ENCODE measurements around the gene CNTNAP5.

CNTNAP5 gene

DNA sequence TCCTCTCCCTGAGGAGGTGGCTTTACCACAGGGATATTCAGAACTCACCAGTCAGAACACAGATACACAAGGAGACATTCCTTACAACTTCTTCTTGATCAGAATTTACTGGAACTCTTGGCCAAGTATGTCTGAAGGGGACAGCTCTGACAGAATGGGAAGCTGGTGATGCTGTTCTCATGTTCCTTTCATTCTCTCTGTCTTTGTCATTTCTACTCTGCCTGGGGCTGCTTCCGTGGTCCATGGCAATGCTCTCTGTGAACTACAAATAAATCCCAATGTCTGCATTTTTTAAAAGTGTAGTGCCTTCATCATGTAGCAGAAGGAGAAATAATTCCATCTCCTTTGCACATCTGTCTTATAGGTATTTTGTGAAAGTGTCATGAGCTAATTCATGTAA lies 730.3 kb downstream of the CNTNAP5 start:
- H3K9me3 ChIP-seq (ENCODE audit: control insufficient read depth, low read length), result no peaks in the 10 kb centered on the region
- H3K27me3 ChIP-seq (replicated peaks; ENCODE audit: control insufficient read depth, insufficient read depth, low read length, poor library complexity, severe bottlenecking), result no peaks in the 10 kb centered on the region
- H3K4me3 ChIP-seq (ENCODE audit: insufficient read depth, low read depth, low read length, poor library complexity, severe bottlenecking), result no peak overlapping the region
- no peaks in the 10 kb centered on the region for H3K4me1 ChIP-seq (ENCODE audit: control insufficient read depth, insufficient read depth, low read length, poor library complexity, severe bottlenecking)
- H3K36me3 ChIP-seq (ENCODE audit: control insufficient read depth, insufficient read depth, low read length), result no peaks in the 10 kb centered on the region
- no peak overlapping the region for H3K27ac ChIP-seq (ENCODE audit: insufficient read depth, low read length, poor library complexity, severe bottlenecking)
- no peak for DNase-seq

DNA sequence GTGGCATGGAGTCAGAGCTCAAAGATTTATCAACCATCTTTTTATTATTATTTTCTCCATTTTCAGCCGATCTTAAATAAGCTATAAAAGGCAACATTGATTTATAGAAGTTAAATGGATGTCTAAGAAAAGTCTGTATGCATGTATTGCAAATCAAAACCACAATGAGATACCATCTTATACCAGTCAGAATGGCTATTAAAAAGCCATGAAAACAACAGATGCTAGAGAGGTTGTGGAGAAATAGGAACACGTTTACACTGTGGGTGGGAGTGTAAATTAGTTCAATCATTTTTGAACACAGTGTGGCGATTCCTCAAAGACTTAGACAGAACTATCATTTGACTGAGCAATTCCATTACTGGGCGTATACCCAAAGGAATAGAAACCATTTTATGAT lies 731.0 kb downstream of the CNTNAP5 start:
- no peaks in the 10 kb centered on the region for H3K27me3 ChIP-seq (replicated peaks; ENCODE audit: control insufficient read depth, insufficient read depth, low read length, poor library complexity, severe bottlenecking)
- H3K27ac ChIP-seq (ENCODE audit: insufficient read depth, low read length, poor library complexity, severe bottlenecking), result no peak overlapping the region
- H3K4me1 ChIP-seq (ENCODE audit: control insufficient read depth, insufficient read depth, low read length, poor library complexity, severe bottlenecking), result no peaks in the 10 kb centered on the region
- no peak for DNase-seq
- H3K36me3 ChIP-seq (ENCODE audit: control insufficient read depth, insufficient read depth, low read length), result no peaks in the 10 kb centered on the region
- no peaks in the 10 kb centered on the region for H3K9me3 ChIP-seq (ENCODE audit: control insufficient read depth, low read length)
- H3K4me3 ChIP-seq (ENCODE audit: insufficient read depth, low read depth, low read length, poor library complexity, severe bottlenecking), result no peak overlapping the region

DNA sequence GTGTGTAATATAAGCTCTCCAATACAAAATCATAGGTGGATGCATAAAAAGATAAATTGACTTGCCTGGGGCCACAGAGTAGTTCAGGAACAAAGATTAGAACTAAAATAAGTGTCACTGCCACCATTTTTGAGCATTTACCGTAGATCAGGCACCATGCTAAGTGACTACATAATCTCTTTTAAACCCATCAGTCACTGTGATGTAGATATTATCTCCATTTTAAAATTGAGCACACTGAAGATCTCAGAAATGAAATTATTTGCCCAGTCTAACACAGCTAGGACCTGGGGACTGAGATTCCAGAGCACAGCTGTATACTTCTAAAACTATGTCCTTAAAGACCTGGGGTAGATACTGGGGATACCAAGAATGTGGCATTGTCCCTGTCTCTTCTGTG lies 737.3 kb downstream of the CNTNAP5 start:
- no peak for DNase-seq
- Histone ChIP-seq H3K9me3 (ENCODE audit: control insufficient read depth, low read length) (no peaks in the 10 kb centered on the region), H3K36me3 (ENCODE audit: control insufficient read depth, insufficient read depth, low read length) (no peaks in the 10 kb centered on the region), H3K27ac (ENCODE audit: insufficient read depth, low read length, poor library complexity, severe bottlenecking) (no peak overlapping the region), H3K4me1 (ENCODE audit: control insufficient read depth, insufficient read depth, low read length, poor library complexity, severe bottlenecking) (no peaks in the 10 kb centered on the region), H3K4me3 (ENCODE audit: insufficient read depth, low read depth, low read length, poor library complexity, severe bottlenecking) (no peak overlapping the region), H3K27me3 (replicated peaks; ENCODE audit: control insufficient read depth, insufficient read depth, low read length, poor library complexity, severe bottlenecking) (no peaks in the 10 kb centered on the region)

DNA sequence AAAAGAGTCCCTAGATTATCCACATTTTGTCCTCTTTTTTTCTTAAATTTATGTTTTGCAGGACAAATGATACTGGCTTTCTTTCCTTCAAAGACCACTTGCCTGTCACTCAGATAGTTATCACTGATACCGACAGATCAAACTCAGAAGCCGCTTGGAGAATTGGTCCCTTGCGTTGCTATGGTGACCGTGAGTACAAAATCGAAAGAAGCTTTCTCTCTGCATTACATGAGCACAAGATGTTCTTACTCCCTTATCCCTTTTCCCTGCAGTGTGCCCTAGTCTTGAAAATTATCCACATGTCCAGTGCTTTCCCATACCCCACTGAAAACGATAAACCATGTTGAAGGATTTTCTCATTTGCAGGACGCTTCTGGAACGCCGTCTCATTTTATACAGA lies 738.5 kb downstream of the CNTNAP5 start:
- no peaks in the 10 kb centered on the region for H3K36me3 ChIP-seq (ENCODE audit: control insufficient read depth, insufficient read depth, low read length)
- no peak overlapping the region for H3K4me3 ChIP-seq (ENCODE audit: insufficient read depth, low read depth, low read length, poor library complexity, severe bottlenecking)

DNA sequence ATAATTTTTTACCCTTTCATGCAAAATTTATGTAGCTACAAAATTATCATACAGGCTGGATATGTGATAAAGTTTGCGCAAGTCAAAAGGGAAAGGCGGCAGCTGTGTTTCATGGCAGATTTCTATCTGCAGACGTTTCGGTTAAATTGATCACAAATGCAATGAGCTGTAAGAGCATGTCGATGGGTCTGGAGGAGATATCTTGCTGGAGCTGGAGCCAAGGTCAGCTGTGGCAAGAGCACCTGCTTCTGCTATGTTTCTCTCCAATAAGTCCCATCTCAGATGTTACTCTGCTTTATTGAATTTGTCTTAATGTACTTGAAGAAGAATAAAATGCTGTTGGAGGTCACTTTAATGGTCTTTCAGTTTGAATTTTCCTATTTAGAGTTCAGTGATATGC lies 749.7 kb downstream of the CNTNAP5 start:
- Histone ChIP-seq H3K9me3 (ENCODE audit: control insufficient read depth, low read length) (no peaks in the 10 kb centered on the region), H3K27ac (ENCODE audit: insufficient read depth, low read length, poor library complexity, severe bottlenecking) (no peak overlapping the region), H3K4me3 (ENCODE audit: insufficient read depth, low read depth, low read length, poor library complexity, severe bottlenecking) (no peak overlapping the region), H3K27me3 (replicated peaks; ENCODE audit: control insufficient read depth, insufficient read depth, low read length, poor library complexity, severe bottlenecking) (no peaks in the 10 kb centered on the region), H3K36me3 (ENCODE audit: control insufficient read depth, insufficient read depth, low read length) (no peaks in the 10 kb centered on the region), H3K4me1 (ENCODE audit: control insufficient read depth, insufficient read depth, low read length, poor library complexity, severe bottlenecking) (no peaks in the 10 kb centered on the region)
- DNase-seq, result no peak

More for the DNA sequence above, 738.5 kb downstream of the CNTNAP5 start:
- Histone ChIP-seq H3K27me3 (replicated peaks; ENCODE audit: control insufficient read depth, insufficient read depth, low read length, poor library complexity, severe bottlenecking) (no peaks in the 10 kb centered on the region), H3K27ac (ENCODE audit: insufficient read depth, low read length, poor library complexity, severe bottlenecking) (no peak overlapping the region), H3K4me1 (ENCODE audit: control insufficient read depth, insufficient read depth, low read length, poor library complexity, severe bottlenecking) (no peaks in the 10 kb centered on the region), H3K9me3 (ENCODE audit: control insufficient read depth, low read length) (no peaks in the 10 kb centered on the region)
- no peak for DNase-seq

DNA sequence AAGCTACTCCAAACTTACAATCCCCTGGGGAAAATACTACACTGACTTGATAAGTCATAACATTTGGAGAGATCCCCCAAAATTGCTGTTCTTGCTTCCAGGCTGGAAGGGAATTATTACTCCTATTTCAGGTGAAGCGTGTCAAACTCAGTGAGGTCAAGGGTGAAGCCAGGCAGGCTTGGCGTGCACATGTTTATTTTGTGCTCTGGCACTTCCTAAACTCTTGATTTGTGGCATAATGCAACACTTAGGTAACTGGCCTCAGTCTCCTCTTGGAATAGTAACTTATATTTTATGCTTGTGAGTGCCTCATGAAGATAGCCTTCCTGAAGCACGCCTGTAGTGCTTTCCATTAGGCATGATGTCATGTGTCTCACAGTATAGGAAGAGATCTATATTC lies 751.2 kb downstream of the CNTNAP5 start:
- Histone ChIP-seq H3K36me3 (ENCODE audit: control insufficient read depth, insufficient read depth, low read length) (no peaks in the 10 kb centered on the region), H3K9me3 (ENCODE audit: control insufficient read depth, low read length) (no peaks in the 10 kb centered on the region), H3K4me3 (ENCODE audit: insufficient read depth, low read depth, low read length, poor library complexity, severe bottlenecking) (no peak overlapping the region), H3K4me1 (ENCODE audit: control insufficient read depth, insufficient read depth, low read length, poor library complexity, severe bottlenecking) (no peaks in the 10 kb centered on the region), H3K27ac (ENCODE audit: insufficient read depth, low read length, poor library complexity, severe bottlenecking) (no peak overlapping the region), H3K27me3 (replicated peaks; ENCODE audit: control insufficient read depth, insufficient read depth, low read length, poor library complexity, severe bottlenecking) (no peaks in the 10 kb centered on the region)
- no peak for DNase-seq

DNA sequence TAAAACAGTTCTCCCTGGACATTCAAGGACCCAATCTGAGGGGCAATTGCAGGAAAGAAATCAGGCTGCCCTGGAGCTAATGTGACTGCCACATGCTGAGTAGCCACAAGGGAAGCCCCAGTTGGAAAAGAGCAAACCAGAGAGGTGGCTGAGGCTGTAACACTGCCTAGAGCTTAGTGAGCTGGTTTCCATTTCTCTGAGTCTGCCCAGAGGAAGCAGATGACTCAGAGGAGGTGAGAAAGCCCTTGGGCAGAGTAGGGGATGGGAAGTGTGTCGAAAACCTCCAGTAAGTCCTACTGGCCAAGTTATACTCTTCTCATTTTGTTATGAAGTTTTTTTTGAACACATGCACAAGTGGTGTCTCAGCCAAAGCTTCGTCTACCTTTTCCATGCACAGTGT lies 753.0 kb downstream of the CNTNAP5 start:
- Histone ChIP-seq H3K27ac (ENCODE audit: insufficient read depth, low read length, poor library complexity, severe bottlenecking) (no peak overlapping the region), H3K4me3 (ENCODE audit: insufficient read depth, low read depth, low read length, poor library complexity, severe bottlenecking) (no peak overlapping the region), H3K9me3 (ENCODE audit: control insufficient read depth, low read length) (no peaks in the 10 kb centered on the region), H3K4me1 (ENCODE audit: control insufficient read depth, insufficient read depth, low read length, poor library complexity, severe bottlenecking) (no peaks in the 10 kb centered on the region), H3K27me3 (replicated peaks; ENCODE audit: control insufficient read depth, insufficient read depth, low read length, poor library complexity, severe bottlenecking) (no peaks in the 10 kb centered on the region), H3K36me3 (ENCODE audit: control insufficient read depth, insufficient read depth, low read length) (no peaks in the 10 kb centered on the region)
- no peak for DNase-seq

DNA sequence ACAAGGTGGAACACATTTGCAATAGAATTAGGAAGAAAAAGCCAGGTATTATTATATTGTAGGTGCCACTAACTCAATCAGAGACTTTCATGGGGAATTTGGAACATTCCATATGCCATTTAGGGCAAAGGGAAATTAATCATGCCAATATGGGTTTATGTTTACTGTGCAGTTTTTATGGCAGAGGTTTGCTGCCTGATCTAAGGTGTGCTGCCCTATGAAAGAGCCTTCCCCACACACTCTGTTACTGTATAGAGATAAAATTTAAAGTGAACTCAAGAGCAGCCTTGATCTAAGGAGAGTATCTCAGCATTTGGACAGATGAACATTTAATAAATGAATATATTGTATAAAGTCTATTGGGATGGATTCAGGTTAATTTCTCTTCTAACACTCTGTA lies 771.6 kb downstream of the CNTNAP5 start:
- Histone ChIP-seq H3K36me3 (ENCODE audit: control insufficient read depth, insufficient read depth, low read length) (no peaks in the 10 kb centered on the region), H3K27me3 (replicated peaks; ENCODE audit: control insufficient read depth, insufficient read depth, low read length, poor library complexity, severe bottlenecking) (no peaks in the 10 kb centered on the region), H3K4me3 (ENCODE audit: insufficient read depth, low read depth, low read length, poor library complexity, severe bottlenecking) (no peak overlapping the region), H3K27ac (ENCODE audit: insufficient read depth, low read length, poor library complexity, severe bottlenecking) (no peak overlapping the region), H3K4me1 (ENCODE audit: control insufficient read depth, insufficient read depth, low read length, poor library complexity, severe bottlenecking) (no peaks in the 10 kb centered on the region), H3K9me3 (ENCODE audit: control insufficient read depth, low read length) (no peaks in the 10 kb centered on the region)
- no peak for DNase-seq

DNA sequence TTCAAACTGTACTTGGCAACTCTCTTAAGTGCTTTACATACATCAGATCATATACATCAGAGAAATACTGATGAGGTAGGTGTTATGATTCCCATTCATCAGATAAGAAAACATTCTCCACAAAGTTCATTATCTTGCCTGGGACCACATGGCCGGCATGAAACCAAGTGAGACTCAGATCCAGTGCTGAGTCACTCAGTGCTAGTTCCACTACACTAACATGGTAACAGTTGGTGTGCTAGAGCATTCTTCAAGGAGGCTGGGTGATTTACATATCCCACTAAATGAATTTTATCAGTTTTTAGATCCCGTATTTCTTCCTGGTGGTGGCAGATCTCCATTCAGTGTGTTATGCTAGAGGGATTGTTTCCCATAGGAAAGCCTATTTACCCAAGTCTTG lies 772.0 kb downstream of the CNTNAP5 start:
- no peak for DNase-seq
- no peak overlapping the region for H3K27ac ChIP-seq (ENCODE audit: insufficient read depth, low read length, poor library complexity, severe bottlenecking)
- no peaks in the 10 kb centered on the region for H3K27me3 ChIP-seq (replicated peaks; ENCODE audit: control insufficient read depth, insufficient read depth, low read length, poor library complexity, severe bottlenecking)
- no peaks in the 10 kb centered on the region for H3K4me1 ChIP-seq (ENCODE audit: control insufficient read depth, insufficient read depth, low read length, poor library complexity, severe bottlenecking)
- no peak overlapping the region for H3K4me3 ChIP-seq (ENCODE audit: insufficient read depth, low read depth, low read length, poor library complexity, severe bottlenecking)
- H3K36me3 ChIP-seq (ENCODE audit: control insufficient read depth, insufficient read depth, low read length), result no peaks in the 10 kb centered on the region
- H3K9me3 ChIP-seq (ENCODE audit: control insufficient read depth, low read length), result no peaks in the 10 kb centered on the region

DNA sequence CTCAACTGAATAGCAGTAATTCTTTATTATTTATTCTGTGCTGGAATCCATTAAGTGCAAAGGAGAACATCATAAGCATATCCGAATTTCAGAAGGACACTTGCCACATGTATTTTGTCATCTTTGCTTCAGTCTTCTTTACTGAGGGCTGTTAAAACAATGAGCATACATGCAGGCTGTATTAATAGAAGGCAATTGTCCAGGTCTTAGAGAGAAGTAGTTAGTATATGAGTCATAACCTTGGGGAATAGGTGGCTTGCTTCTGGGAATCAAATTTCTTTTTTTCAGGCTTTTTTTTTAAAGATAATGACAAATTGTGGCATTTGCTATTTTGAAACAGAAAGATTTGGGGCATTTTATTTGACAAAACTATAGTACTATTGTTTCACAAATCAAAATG lies 773.5 kb downstream of the CNTNAP5 start:
- no peaks in the 10 kb centered on the region for H3K9me3 ChIP-seq (ENCODE audit: control insufficient read depth, low read length)
- H3K27me3 ChIP-seq (replicated peaks; ENCODE audit: control insufficient read depth, insufficient read depth, low read length, poor library complexity, severe bottlenecking), result no peaks in the 10 kb centered on the region
- H3K36me3 ChIP-seq (ENCODE audit: control insufficient read depth, insufficient read depth, low read length), result no peaks in the 10 kb centered on the region
- H3K4me3 ChIP-seq (ENCODE audit: insufficient read depth, low read depth, low read length, poor library complexity, severe bottlenecking), result no peak overlapping the region
- H3K27ac ChIP-seq (ENCODE audit: insufficient read depth, low read length, poor library complexity, severe bottlenecking), result no peak overlapping the region
- DNase-seq, result no peak
- no peaks in the 10 kb centered on the region for H3K4me1 ChIP-seq (ENCODE audit: control insufficient read depth, insufficient read depth, low read length, poor library complexity, severe bottlenecking)
